SU-DHL-6 (cell line): ENCODE results near the gene NSMCE3.

Experiments
- H2AFZ ChIP-seq: fragments of 200-600 bp; sonication (generic); 2 replicates; pipeline ENCODE4 v1.6.1; 2014; ENCODE audit warnings: low read depth, mild to moderate bottlenecking, moderate library complexity, mixed read lengths, antibody characterized with exemption, low read length; ENCODE audit not compliant: severe bottlenecking
- H3F3A ChIP-seq: fragments of 200-600 bp; shearing (Covaris generic); 2 replicates; pipeline ENCODE4 v1.6.0; 2016; ENCODE audit warnings: antibody characterized with exemption, mild to moderate bottlenecking; ENCODE audit not compliant: insufficient read depth
- H3K27ac ChIP-seq: fragments of 200-600 bp; sonication (generic); 2 replicates; pipeline ENCODE4 v1.5.1; 2016; ENCODE audit warnings: low read depth, mild to moderate bottlenecking, low read length, moderate library complexity, mixed read lengths
- H3K27me3 ChIP-seq: fragments of 200-600 bp; sonication (generic), shearing (Covaris generic); 2 replicates; pipeline ENCODE4 v1.6.0; 2014; ENCODE audit warnings: mild to moderate bottlenecking, low read length
- H3K36me3 ChIP-seq: fragments of 200-600 bp; sonication (generic); 2 replicates; pipeline ENCODE4 v1.6.1; 2014; ENCODE audit warnings: mild to moderate bottlenecking, low read length, mixed read lengths
- H3K4me2 ChIP-seq: fragments of 300-600, 200-600 bp; shearing (Covaris generic), sonication (generic); 2 replicates; pipeline ENCODE4 v1.6.0; 2014; ENCODE audit warnings: low read length, low read depth, mild to moderate bottlenecking; ENCODE audit not compliant: poor library complexity, severe bottlenecking
- H3K4me3 ChIP-seq: fragments of 200-600 bp; sonication (generic); 2 replicates; pipeline ENCODE4 v1.5.1; 2014; ENCODE audit warnings: antibody characterized with exemption, low read length, mild to moderate bottlenecking, mixed read lengths; ENCODE audit not compliant: insufficient read depth, poor library complexity, severe bottlenecking
- H3K79me2 ChIP-seq: fragments of 200-600 bp; sonication (generic); 2 replicates; pipeline ENCODE4 v1.6.1; 2014; ENCODE audit warnings: mild to moderate bottlenecking, low read length, moderate library complexity; ENCODE audit not compliant: insufficient read depth
- H3K9ac ChIP-seq: fragments of 200-600 bp; sonication (generic); 2 replicates; pipeline ENCODE4 v1.7.0; 2014; ENCODE audit warnings: mild to moderate bottlenecking, low read length
- H3K9me2 ChIP-seq: fragments of 200-600 bp; sonication (generic); replicated peaks from 2 replicates; pipeline ENCODE4 v1.6.1; 2014; ENCODE audit warnings: low read length; ENCODE audit not compliant: insufficient read depth
- H3K9me3 ChIP-seq: fragments of 200-600 bp; sonication (generic); 2 replicates; pipeline ENCODE4 v1.6.1; 2014; ENCODE audit warnings: low read length, mixed read lengths; ENCODE audit not compliant: insufficient read depth
- H4K20me1 ChIP-seq: fragments of 200-600 bp; sonication (generic); 2 replicates; pipeline ENCODE4 v1.6.1; 2014; ENCODE audit warnings: low read depth, mild to moderate bottlenecking, antibody characterized with exemption, low read length, moderate library complexity, mixed read lengths
- CTCF ChIP-seq: fragments of 200-600 bp; sonication (generic); IDR thresholded peaks from one replicate; pipeline ENCODE4 v1.5.1; 2017; ENCODE audit warnings: antibody characterized with exemption, mild to moderate bottlenecking, low read length, moderate library complexity; ENCODE audit not compliant: insufficient read depth, poor library complexity, severe bottlenecking
- EZH2phosphoT487 ChIP-seq: fragments of 200-600 bp; sonication (generic), shearing (Covaris generic); conservative IDR thresholded peaks from 2 replicates; pipeline ENCODE4 v1.6.1; 2018; ENCODE audit warnings: mild to moderate bottlenecking, antibody characterized with exemption, low read length, moderate library complexity, mixed read lengths

Gene NSMCE3

GRCh38 chr15:29270169-29270955 is 740 bp upstream of the NSMCE3 start:
- no peaks in the 10 kb centered on the region for H3K36me3 ChIP-seq
- peak overlapping the region; percentile 95 for H3K27ac ChIP-seq
- peak overlapping the region; percentile 77 for H2AFZ ChIP-seq
- peak overlapping the region; percentile 94 for H3K4me2 ChIP-seq
- peak overlapping the region; percentile 79 for H3K4me3 ChIP-seq
- H3K9ac ChIP-seq, result peak overlapping the region; percentile 86
- no peaks in the 10 kb centered on the region for H3K27me3 ChIP-seq
- peaks cover 15% of the 10 kb centered on the region for H3F3A ChIP-seq
- no peak for TF ChIP-seq EZH2phosphoT487
- TF ChIP-seq CTCF, result no peak
- H4K20me1 ChIP-seq, result peaks cover 19% of the 10 kb centered on the region; the same call in 1 of the 2 replicates
- no peaks in the 10 kb centered on the region for H3K9me3 ChIP-seq
- no peaks in the 10 kb centered on the region for H3K9me2 ChIP-seq
- peaks cover 19% of the 10 kb centered on the region for H3K79me2 ChIP-seq

GRCh38 chr15:29268706-29269484 is 727 bp downstream of the NSMCE3 start:
- peak overlapping the region; percentile 95 for H3K27ac ChIP-seq
- H3K36me3 ChIP-seq, result no peaks in the 10 kb centered on the region; the same call in 1 of the 2 replicates
- peaks cover 19% of the 10 kb centered on the region for H3K79me2 ChIP-seq
- H3F3A ChIP-seq, result peaks cover 15% of the 10 kb centered on the region
- H3K27me3 ChIP-seq, result no peaks in the 10 kb centered on the region
- H3K4me3 ChIP-seq, result peak overlapping the region; percentile 79
- no peaks in the 10 kb centered on the region for H3K9me3 ChIP-seq
- peak overlapping the region; percentile 94 for H3K4me2 ChIP-seq
- TF ChIP-seq CTCF, result no peak
- TF ChIP-seq EZH2phosphoT487, result no peak
- peaks cover 19% of the 10 kb centered on the region; the same call in 1 of the 2 replicates for H4K20me1 ChIP-seq
- peak overlapping the region; percentile 77 for H2AFZ ChIP-seq
- no peaks in the 10 kb centered on the region for H3K9me2 ChIP-seq
- peak overlapping the region; percentile 86 for H3K9ac ChIP-seq

- Histone ChIP-seq H3K9ac (no peak overlapping the region), H3K4me3 (no peak overlapping the region), H3K9me3 (no peaks in the 10 kb centered on the region), H3K9me2 (no peaks in the 10 kb centered on the region), H3K27me3 (no peaks in the 10 kb centered on the region), H3K27ac (no peak overlapping the region), H4K20me1 (peaks cover 19% of the 10 kb centered on the region; the same call in 1 of the 2 replicates), H3K4me2 (peak overlapping the region; percentile 94), H3K79me2 (peaks cover 19% of the 10 kb centered on the region), H3K36me3 (no peaks in the 10 kb centered on the region; the same call in 1 of the 2 replicates), H3F3A (peaks cover 12% of the 10 kb centered on the region), H2AFZ (no peak overlapping the region)
- TF ChIP-seq CTCF (no peak), EZH2phosphoT487 (no peak)
Observed at GRCh38 chr15:29266052-29266582, 3.5 kb downstream of the NSMCE3 start.
